Melanocyte of skin (primary cell): ENCODE data around the gene EID1. TPM values are rescaled to one million over a fixed set of nuclear protein-coding genes. Genes with fewer than 3 reads are reported as not detected.

Experiments
- total RNA-seq, 2 donors: library from RNA; depleted of rRNA; stranded (reverse); fragments of >200 nt; gene quantifications; 2 replicates each; pipeline ENCODE4 v1.2.3, GENCODE V29; 2012

The EID1 gene, protein sequence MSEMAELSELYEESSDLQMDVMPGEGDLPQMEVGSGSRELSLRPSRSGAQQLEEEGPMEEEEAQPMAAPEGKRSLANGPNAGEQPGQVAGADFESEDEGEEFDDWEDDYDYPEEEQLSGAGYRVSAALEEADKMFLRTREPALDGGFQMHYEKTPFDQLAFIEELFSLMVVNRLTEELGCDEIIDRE
- 100 to 1,000 TPM; 151 to 229 TPM for total RNA-seq

DNA sequence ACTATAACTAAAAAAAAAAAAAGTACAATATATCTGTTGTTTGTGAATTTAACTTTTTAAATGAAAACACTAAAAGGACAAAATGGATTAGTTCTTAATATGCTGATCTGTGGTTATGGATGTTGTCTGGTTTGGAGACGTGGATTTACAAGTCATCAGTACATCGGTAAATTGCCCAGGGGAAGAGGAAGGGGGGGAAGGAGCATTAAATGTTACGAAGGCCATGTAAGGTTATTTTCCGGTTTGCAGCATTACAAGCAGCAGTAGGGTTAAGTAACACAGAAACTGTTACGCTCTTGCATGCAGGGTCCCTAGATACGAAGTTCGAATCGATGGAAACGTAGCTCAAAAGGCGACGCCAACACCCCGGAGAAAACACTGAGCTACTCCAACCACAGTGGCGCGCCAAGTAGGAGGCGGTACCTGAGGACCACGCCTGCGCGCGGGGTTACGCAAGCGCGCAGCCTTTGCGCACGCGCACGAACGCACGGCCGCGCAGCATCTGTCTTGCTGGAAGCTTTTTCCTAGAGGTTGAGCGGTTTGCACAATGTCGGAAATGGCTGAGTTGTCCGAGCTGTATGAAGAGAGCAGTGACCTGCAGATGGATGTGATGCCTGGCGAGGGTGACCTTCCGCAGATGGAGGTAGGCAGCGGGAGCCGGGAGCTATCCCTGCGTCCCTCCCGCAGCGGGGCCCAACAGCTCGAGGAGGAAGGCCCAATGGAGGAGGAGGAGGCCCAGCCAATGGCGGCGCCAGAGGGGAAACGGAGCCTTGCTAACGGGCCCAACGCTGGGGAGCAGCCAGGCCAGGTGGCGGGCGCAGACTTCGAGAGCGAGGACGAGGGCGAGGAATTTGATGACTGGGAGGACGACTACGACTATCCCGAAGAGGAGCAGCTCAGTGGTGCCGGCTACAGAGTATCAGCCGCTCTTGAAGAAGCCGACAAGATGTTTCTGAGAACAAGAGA lies at the start of gene EID1:
TSS of gene EID1 (plus strand) at position 505 of the 966 bp plus-strand sequence. CDS start at position 548, 43 bp downstream.

Other genes starting within 250 kb of the EID1 start
- 10 to 100 TPM; 22.3 to 56.8 TPM for gene FBN1, start 232.4 kb upstream of the EID1 start, total RNA-seq
- gene CEP152, start 67.1 kb upstream of the EID1 start, total RNA-seq, result 10 to 100 TPM in 1 of 2 donors, 1 to 10 TPM in 1; 8.3 to 21.3 TPM
- gene SHC4, start 85.8 kb downstream of the EID1 start, total RNA-seq, result 10 to 100 TPM; 61.3 to 72.9 TPM
- 10 to 100 TPM; 62.6 to 65.7 TPM for gene SECISBP2L, start 168.3 kb downstream of the EID1 start, total RNA-seq